Activated CD4-positive, alpha-beta T cell treated with anti-CD3 and anti-CD28 coated beads, Interleukin-2, amount 50 U/mL, for 16 hours (primary cell): ENCODE results near the gene PUDP.
"Not testable (repeated sequence)": the region's sequence is repeated elsewhere in the genome, so short reads cannot be mapped to it uniquely, and the experiment has no call there.

Source experiments
- DNase-seq: peaks from one replicate; pipeline ENCODE4 v3.0.0-alpha.2; 2020

Gene PUDP

GRCh38 chrX:7024850-7025249 lies 123.1 kb downstream of the PUDP start:
- no peak for DNase-seq

GRCh38 chrX:7022996-7023395 lies 125.0 kb downstream of the PUDP start:
- DNase-seq: not testable (repeated sequence)

GRCh38 chrX:7021991-7022390 lies 126.0 kb downstream of the PUDP start:
- DNase-seq: no peak

GRCh38 chrX:7019555-7019954 lies 128.4 kb downstream of the PUDP start:
- no peak for DNase-seq

GRCh38 chrX:7012262-7012834 lies 135.6 kb downstream of the PUDP start:
- DNase-seq: not testable (repeated sequence)

- not testable (repeated sequence) for DNase-seq
Observed at GRCh38 chrX:7010897-7011296, 137.1 kb downstream of the PUDP start.

GRCh38 chrX:7007328-7007727 lies 140.6 kb downstream of the PUDP start:
- not testable (repeated sequence) for DNase-seq
